Skeletal muscle tissue (tissue), 4 donors: Measurements from ENCODE around the gene LEMD1. TPM values are rescaled to one million over a fixed set of nuclear protein-coding genes. Genes with fewer than 3 reads are reported as not detected.
"Not testable (repeated sequence)": the region's sequence is repeated elsewhere in the genome, so short reads cannot be mapped to it uniquely, and the experiment has no call there.

Source experiments
- H3K27ac ChIP-seq: one replicate; pipeline ENCODE4 v1.7.0; 2013; ENCODE audit warnings: mild to moderate bottlenecking, low read depth, low read length, inconsistent platforms
- H3K27me3 ChIP-seq, 3 donors: one replicate each; pipeline ENCODE4 v1.7.0; 2013; ENCODE audit warnings: low read length in 3 of 3; ENCODE audit not compliant: control insufficient read depth in 3 of 3, insufficient read depth in 3 of 3
- H3K36me3 ChIP-seq, 3 donors: one replicate each; pipeline ENCODE4 v1.7.0; 2013; ENCODE audit warnings: low read length in 3 of 3; ENCODE audit not compliant: control insufficient read depth in 3 of 3, insufficient read depth in 3 of 3
- H3K4me1 ChIP-seq, 3 donors: one replicate each; pipeline ENCODE4 v1.7.0; 2013; ENCODE audit warnings: low read length in 3 of 3, mild to moderate bottlenecking in 3 of 3; ENCODE audit not compliant: control insufficient read depth in 3 of 3, insufficient read depth in 3 of 3
- H3K4me3 ChIP-seq, 3 donors: one replicate each; pipeline ENCODE4 v1.7.0; 2013; ENCODE audit warnings: low read length in 3 of 3
- H3K9ac ChIP-seq, 3 donors: one replicate each; pipeline ENCODE4 v1.7.0; 2013; ENCODE audit warnings: low read length in 3 of 3, mild to moderate bottlenecking in 3 of 3, moderate library complexity in 2 of 3, low read depth in 1 of 3
- H3K9me3 ChIP-seq, 3 donors: one replicate each; pipeline ENCODE4 v1.7.0; 2013; ENCODE audit warnings: low read length in 3 of 3; ENCODE audit not compliant: control insufficient read depth in 3 of 3
- total RNA-seq: library from RNA; depleted of rRNA; stranded (reverse); fragments of >200 nt; gene quantifications from one replicate; pipeline ENCODE4 v1.2.3, GENCODE V29; 2014
- donor health status: Osteomylitis.

Gene LEMD1
- total RNA-seq, 1 donor from 2014 or later: not detected

DNA sequence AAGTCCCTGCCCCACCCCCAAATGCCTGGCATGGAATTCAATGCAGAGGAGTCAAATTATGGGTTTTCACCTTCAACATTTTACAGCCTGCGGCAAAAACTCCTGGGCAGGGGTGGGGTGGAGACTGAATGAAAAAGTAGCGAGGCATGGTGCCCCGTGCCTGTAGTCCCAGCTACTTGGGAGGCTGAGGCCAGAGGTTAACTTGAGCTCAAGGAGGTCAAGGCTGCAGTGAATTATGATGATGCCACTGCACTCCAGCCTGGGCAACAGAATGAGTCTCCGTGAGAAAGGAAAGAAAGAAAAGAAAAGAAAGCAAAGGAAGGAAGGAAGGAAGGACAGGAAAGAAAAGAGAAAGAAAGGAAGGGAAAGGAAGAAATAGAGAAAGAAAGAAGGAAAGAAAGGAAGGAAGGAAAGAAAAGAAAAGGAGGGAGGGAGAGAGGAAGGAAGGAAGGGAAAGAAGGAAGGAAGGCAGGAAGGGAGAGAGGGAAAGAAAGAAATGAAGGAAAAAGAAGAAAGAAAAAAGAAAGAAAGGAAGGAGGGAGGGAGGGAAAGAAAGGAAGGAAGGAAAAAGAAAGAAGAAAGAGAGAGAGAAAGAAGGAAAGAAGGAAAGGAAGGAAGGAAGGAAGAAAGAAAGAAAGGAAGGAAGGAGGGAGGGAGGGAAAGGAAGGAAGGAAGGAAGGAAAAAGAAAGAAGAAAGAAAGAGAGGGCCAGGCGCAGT is 11.1 kb downstream of the LEMD1 start:
- H3K36me3 ChIP-seq: no peaks in the 10 kb centered on the region
- no peaks in the 10 kb centered on the region for H3K9me3 ChIP-seq
- H3K27ac ChIP-seq: no peak overlapping the region
- no peak overlapping the region for H3K9ac ChIP-seq
- H3K27me3 ChIP-seq: peaks cover 0 to 5% (median 0%) of the 10 kb centered on the region in 3 donors
- no peaks in the 10 kb centered on the region for H3K4me1 ChIP-seq
- H3K4me3 ChIP-seq: no peak overlapping the region

DNA sequence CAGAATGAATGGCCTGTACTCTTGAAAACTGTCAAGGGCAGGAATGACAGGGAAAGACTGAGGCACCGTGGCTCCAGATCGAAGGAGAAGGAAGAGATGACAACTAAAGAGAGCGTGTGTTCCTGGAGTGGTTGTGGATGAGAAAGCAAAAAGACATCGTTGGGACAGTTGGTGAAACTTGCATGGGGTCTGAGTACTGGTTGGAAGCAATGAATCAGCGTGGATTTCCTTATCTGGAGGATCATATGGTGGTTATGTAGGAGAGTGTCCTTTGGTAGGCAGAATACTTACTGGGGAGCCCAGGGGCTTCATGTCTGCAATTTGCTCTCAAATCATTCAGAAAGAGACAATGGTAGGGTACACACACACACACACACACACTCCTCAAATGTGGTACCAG is 13.9 kb downstream of the LEMD1 start:
- Histone ChIP-seq H3K4me3 (no peak overlapping the region), H3K9me3 (no peaks in the 10 kb centered on the region), H3K27me3 (peaks cover 0 to 5% (median 0%) of the 10 kb centered on the region in 3 donors), H3K27ac (no peak overlapping the region), H3K36me3 (no peaks in the 10 kb centered on the region), H3K4me1 (no peaks in the 10 kb centered on the region), H3K9ac (no peak overlapping the region)

DNA sequence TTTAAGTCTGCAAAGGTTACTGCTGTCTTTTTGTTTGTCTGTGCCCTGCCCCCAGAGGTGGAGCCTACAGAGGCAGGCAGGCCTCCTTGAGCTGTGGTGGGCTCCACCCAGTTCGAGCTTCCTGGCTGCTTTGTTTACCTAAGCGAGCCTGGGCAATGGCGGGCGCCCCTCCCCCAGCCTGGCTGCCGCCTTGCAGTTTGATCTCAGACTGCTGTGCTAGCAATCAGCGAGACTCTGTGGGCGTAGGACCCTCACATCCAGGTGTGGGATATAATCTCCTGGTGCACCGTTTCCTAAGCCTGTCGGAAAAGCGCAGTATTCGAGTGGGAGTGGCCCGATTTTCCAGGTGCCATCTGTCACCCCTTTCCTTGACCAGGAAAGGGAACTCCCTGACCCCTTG is 15.6 kb downstream of the LEMD1 start:
- H3K4me1 ChIP-seq, H3K4me3 ChIP-seq, H3K27ac ChIP-seq, H3K27me3 ChIP-seq, H3K36me3 ChIP-seq, H3K9me3 ChIP-seq, H3K9ac ChIP-seq: not testable (repeated sequence)

DNA sequence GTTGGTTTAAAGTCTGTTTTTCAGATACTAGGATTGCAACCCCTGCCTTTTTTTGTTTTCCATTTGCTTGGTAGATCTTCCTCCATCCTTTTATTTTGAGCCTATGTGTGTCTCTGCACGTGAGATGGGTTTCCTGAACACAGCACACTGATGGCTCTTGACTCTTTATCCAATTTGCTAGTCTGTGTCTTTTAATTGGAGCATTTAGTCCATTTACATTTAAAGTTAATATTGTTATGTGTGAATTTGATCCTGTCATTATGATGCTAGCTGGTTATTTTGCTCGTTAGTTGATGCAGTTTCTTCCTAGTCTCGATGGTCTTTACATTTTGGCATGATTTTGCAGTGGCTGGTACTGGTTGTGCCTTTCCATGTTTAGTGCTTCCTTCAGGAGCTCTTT is 17.4 kb downstream of the LEMD1 start:
- not testable (repeated sequence) for H3K9me3 ChIP-seq, H3K4me3 ChIP-seq, H3K27ac ChIP-seq, H3K27me3 ChIP-seq, H3K9ac ChIP-seq, H3K36me3 ChIP-seq, H3K4me1 ChIP-seq

DNA sequence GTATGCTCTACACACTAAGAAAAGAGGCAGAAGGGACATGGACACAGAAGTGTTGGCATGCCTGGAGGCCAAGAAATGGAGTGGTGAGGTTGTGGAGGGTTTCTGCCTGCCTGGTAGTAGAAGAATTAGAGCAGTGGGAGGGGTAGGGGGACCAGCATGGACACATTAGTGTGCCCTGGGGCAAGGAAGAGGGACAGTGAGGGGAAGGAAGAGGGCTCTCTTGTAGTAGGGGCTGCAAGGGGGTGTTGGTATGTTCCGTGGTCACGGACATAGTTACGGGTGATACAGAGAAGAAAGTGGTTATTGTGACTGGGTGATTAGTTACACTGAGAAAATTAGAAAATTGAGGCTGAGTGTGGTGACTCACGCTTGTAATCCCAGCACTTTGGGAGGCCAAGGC is 23.3 kb downstream of the LEMD1 start:
- Histone ChIP-seq H3K27me3 (no peaks in the 10 kb centered on the region), H3K4me1 (no peaks in the 10 kb centered on the region), H3K4me3 (no peak overlapping the region), H3K9ac (no peak overlapping the region), H3K27ac (no peak overlapping the region), H3K36me3 (no peaks in the 10 kb centered on the region), H3K9me3 (no peaks in the 10 kb centered on the region)

DNA sequence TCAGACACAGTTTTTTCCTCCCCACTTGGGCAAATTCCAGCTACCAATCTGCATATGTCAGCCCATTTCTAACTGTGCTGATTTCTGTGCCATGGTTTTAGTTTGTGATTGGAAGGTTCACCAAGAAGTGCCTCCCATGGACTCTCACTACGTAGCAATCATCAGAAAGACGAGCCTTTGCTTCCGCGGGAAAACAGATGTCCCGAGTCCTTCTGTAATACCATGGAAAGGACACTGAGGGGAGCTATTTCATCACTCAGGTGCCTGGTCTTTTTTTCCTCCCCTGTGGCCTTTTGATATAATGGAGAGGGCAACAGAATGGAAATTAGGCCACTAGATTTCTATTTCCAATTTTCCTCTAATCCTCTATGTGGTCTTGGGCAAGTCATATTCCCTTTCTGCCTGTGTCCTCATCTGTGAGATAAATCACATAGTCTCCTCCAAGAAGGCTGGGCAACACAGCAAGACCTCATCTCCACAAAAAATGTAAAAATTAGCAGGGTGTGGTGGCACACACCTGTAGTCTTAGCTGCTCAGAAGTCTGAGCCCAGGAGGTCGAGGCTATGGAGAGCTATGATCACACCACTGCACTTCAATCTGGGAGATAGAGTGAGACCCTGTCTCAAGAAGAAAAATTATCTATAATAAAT is 24.8 kb downstream of the LEMD1 start:
- Histone ChIP-seq H3K4me3 (no peak overlapping the region), H3K36me3 (no peaks in the 10 kb centered on the region), H3K9me3 (no peaks in the 10 kb centered on the region), H3K9ac (no peak overlapping the region), H3K4me1 (no peaks in the 10 kb centered on the region), H3K27ac (no peak overlapping the region), H3K27me3 (no peaks in the 10 kb centered on the region)

DNA sequence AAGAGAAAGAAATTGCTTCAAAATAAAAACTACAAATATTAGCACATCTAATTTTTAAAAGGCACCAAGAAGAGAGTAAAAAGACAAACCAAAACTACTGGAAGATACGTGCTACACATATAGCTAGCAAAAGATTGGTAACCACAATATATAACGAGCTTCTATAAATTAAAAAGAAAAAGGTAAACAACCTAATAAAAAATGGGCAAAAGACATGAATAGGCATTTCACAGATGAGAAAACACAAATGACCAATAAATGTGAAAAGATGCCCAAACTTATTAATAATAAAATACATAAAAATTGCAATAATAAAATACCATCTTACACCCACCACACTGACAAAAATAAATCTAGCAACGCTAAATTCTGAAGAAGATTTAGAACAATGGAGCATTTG is 26.2 kb downstream of the LEMD1 start:
- no peaks in the 10 kb centered on the region for H3K4me1 ChIP-seq
- H3K4me3 ChIP-seq: no peak overlapping the region
- H3K27me3 ChIP-seq: peaks cover 0 to 3% (median 3%) of the 10 kb centered on the region in 3 donors
- no peak overlapping the region for H3K9ac ChIP-seq
- no peaks in the 10 kb centered on the region for H3K36me3 ChIP-seq
- H3K9me3 ChIP-seq: no peaks in the 10 kb centered on the region
- no peak overlapping the region for H3K27ac ChIP-seq

DNA sequence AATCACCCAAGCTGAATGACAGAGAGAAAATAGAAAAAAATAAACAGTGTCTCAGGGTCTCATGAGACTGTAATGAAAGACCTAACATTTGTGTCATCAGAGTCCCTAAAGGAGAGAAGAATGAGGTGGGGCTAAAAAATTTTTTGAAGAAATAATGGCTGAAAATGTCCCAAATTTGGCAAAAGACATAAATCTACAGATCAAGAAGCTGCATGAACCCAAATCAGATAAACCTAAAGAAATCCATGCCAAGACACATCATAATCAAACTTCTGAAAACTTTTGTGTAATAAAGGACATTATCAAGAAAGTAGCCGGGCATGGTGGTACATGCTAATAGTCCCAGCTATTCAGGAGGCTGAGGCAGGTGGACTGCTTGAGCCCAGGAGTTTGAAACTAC is 29.2 kb downstream of the LEMD1 start:
- Histone ChIP-seq H3K9ac (no peak overlapping the region), H3K4me3 (no peak overlapping the region), H3K36me3 (no peaks in the 10 kb centered on the region), H3K9me3 (no peaks in the 10 kb centered on the region), H3K27ac (no peak overlapping the region), H3K27me3 (peaks cover 3 to 6% (median 3%) of the 10 kb centered on the region in 3 donors), H3K4me1 (no peaks in the 10 kb centered on the region)

DNA sequence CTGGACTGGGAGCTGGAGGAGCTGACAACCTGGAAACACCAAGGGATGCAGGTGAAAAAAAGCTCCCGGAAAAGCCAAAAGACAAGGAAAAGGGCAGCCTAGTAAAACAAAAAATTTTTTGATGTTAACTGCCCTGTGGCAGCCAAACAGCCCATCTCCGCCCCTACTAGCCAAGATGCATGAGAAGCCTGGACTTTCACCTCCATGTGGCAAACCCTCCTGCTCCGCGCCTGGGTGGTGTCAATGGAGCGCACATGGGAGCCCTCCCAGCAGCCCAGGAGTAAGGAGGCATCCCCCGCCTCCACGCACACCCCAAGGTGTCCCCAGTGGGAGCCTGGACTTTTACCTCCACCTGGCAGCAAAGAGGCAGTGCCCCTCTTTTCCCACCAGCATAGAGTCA is 30.5 kb downstream of the LEMD1 start:
- Histone ChIP-seq H3K4me3 (no peak overlapping the region), H3K27ac (no peak overlapping the region), H3K9ac (no peak overlapping the region), H3K9me3 (no peaks in the 10 kb centered on the region), H3K36me3 (no peaks in the 10 kb centered on the region), H3K4me1 (no peaks in the 10 kb centered on the region), H3K27me3 (peaks cover 3 to 7% (median 3%) of the 10 kb centered on the region in 3 donors)

DNA sequence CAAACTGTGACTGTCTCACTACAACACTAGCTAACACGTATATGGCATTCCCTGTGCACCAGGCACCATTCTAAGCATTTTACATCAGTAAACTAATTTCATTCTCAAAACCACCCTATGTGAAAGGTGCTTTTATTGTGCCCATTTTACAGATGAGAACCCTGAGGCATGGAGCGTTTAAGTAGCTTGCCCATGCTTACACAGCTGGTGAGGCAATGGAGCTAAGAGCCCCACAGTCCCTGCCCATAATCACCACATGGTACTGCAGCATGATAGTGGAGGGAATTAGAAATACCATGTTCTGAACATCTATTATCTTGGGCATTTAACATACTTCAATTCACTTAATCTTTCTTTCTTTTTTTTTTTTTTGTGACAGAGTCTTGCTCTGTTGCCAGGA is 34.0 kb downstream of the LEMD1 start:
- Histone ChIP-seq H3K36me3 (no peaks in the 10 kb centered on the region), H3K27me3 (peaks cover 3 to 7% (median 3%) of the 10 kb centered on the region in 3 donors), H3K27ac (no peak overlapping the region), H3K4me1 (no peaks in the 10 kb centered on the region), H3K9me3 (no peaks in the 10 kb centered on the region), H3K9ac (no peak overlapping the region), H3K4me3 (no peak overlapping the region)
